Ascending aorta (tissue), 2 donors: Measurements from ENCODE around the gene NAV2. TPM values are rescaled to one million over a fixed set of nuclear protein-coding genes. Genes with fewer than 3 reads are reported as not detected.

Source experiments
- DNase-seq, 2 donors: peaks; one replicate each; pipeline ENCODE4 v3.0.0-alpha.2; 2019; ENCODE audit warnings: low spot score in 2 of 2
- H3K27ac ChIP-seq, 2 donors: fragments of 200-600 bp; sonication (generic); one replicate each; pipeline ENCODE4 v1.5.1; 2016 to 2017; ENCODE audit warnings: mild to moderate bottlenecking in 1 of 2
- H3K27me3 ChIP-seq: fragments of 200-600 bp; sonication (generic); one replicate; pipeline ENCODE4 v1.5.1; 2017
- H3K36me3 ChIP-seq, 2 donors: fragments of 200-600 bp; sonication (generic); one replicate each; pipeline ENCODE4 v1.5.1; 2016
- H3K4me1 ChIP-seq, 2 donors: fragments of 200-600 bp; sonication (generic); one replicate each; pipeline ENCODE4 v1.5.1; 2016 to 2017; ENCODE audit warnings: mild to moderate bottlenecking in 1 of 2
- H3K4me3 ChIP-seq, 2 donors: fragments of 200-600 bp; sonication (generic); one replicate each; pipeline ENCODE4 v1.5.1; 2016 to 2017; ENCODE audit warnings: mild to moderate bottlenecking in 1 of 2
- H3K9me3 ChIP-seq, 2 donors: fragments of 200-600 bp; sonication (generic); one replicate each; pipeline ENCODE4 v1.5.1; 2016
- CTCF ChIP-seq, 3 experiments: fragments of 200-600 bp in 2 of 3; fragments of 450-650 bp in 1 of 3; sonication (generic) in 2 of 3; IDR thresholded peaks; one replicate each; pipeline ENCODE4 v1.5.1; 2016 to 2019; ENCODE audit warnings: antibody characterized with exemption in 3 of 3, mild to moderate bottlenecking in 1 of 3, moderate library complexity in 1 of 3
- intact Hi-C: fragments of 100-400 bp; cut with DNase I; formaldehyde crosslinking; loops from one replicate; pipeline ENCODE4 v1.15.1; 2023
- total RNA-seq: library from RNA; depleted of rRNA; stranded (reverse); fragments of >200 nt; gene quantifications from one replicate; pipeline ENCODE4 v1.1.0, GENCODE V29; 2016

The NAV2 gene
- total RNA-seq, 1 donor from 2014 or later: 62.6 TPM

- no peak for DNase-seq
- Histone ChIP-seq H3K36me3 (peaks cover 78 to 98% of the 10 kb centered on the region in 2 donors), H3K4me3 (no peak overlapping the region), H3K27me3 (no peaks in the 10 kb centered on the region), H3K4me1 (peaks cover 6 to 10% of the 10 kb centered on the region in 2 donors), H3K27ac (peak overlapping the region in 1 of 2 donors; percentile 44), H3K9me3 (no peaks in the 10 kb centered on the region)
- intact Hi-C loops: no loop called here
- TF ChIP-seq CTCF (IDR thresholded peaks at IDR 0.05): no peak
Measured at GRCh38 chr11:20055312-20055711, 342.7 kb downstream of the NAV2 start.

GRCh38 chr11:20056109-20056949, 343.7 kb downstream of the NAV2 start:
- intact Hi-C loops: no loop called here
- H3K4me3 ChIP-seq: no peak overlapping the region
- H3K36me3 ChIP-seq: peaks cover 81 to 96% of the 10 kb centered on the region in 2 donors
- H3K27me3 ChIP-seq: no peaks in the 10 kb centered on the region
- peaks cover 3 to 10% of the 10 kb centered on the region in 2 donors for H3K4me1 ChIP-seq
- TF ChIP-seq CTCF (IDR thresholded peaks at IDR 0.05): no peak
- H3K9me3 ChIP-seq: no peaks in the 10 kb centered on the region
- peak in 1 of 2 donors; percentile 82 for DNase-seq
- peak overlapping the region; percentile 23 to 44 for H3K27ac ChIP-seq

- no peak for DNase-seq
- Histone ChIP-seq H3K4me3 (no peak overlapping the region), H3K9me3 (no peaks in the 10 kb centered on the region), H3K4me1 (peaks cover 3 to 10% of the 10 kb centered on the region in 2 donors), H3K27ac (no peak overlapping the region), H3K27me3 (no peaks in the 10 kb centered on the region), H3K36me3 (peaks cover 79 to 96% of the 10 kb centered on the region in 2 donors)
- intact Hi-C loops: no loop called here
- no peak for TF ChIP-seq CTCF (IDR thresholded peaks at IDR 0.05)
Measured at GRCh38 chr11:20056950-20057943, 344.6 kb downstream of the NAV2 start.

- H3K27ac ChIP-seq: no peak overlapping the region
- intact Hi-C loops: no loop called here
Measured at GRCh38 chr11:20058749-20059458, 346.3 kb downstream of the NAV2 start.

More at GRCh38 chr11:20058749-20059458, 346.3 kb downstream of the NAV2 start:
- Histone ChIP-seq H3K36me3 (peaks cover 88 to 97% of the 10 kb centered on the region in 2 donors), H3K9me3 (no peaks in the 10 kb centered on the region), H3K4me3 (no peak overlapping the region), H3K4me1 (peaks cover 3 to 10% of the 10 kb centered on the region in 2 donors), H3K27me3 (no peaks in the 10 kb centered on the region)
- no peak for DNase-seq
- TF ChIP-seq CTCF (IDR thresholded peaks at IDR 0.05): no peak
